ENCODE measurements around the gene PTGIR.
"Not testable (repeated sequence)": the region's sequence is repeated elsewhere in the genome, so short reads cannot be mapped to it uniquely, and the experiment has no call there.

PTGIR gene

GRCh38 chr19:46637224-46637623 lies 12.3 kb upstream of the PTGIR start:
- no peak for DNase-seq

DNA sequence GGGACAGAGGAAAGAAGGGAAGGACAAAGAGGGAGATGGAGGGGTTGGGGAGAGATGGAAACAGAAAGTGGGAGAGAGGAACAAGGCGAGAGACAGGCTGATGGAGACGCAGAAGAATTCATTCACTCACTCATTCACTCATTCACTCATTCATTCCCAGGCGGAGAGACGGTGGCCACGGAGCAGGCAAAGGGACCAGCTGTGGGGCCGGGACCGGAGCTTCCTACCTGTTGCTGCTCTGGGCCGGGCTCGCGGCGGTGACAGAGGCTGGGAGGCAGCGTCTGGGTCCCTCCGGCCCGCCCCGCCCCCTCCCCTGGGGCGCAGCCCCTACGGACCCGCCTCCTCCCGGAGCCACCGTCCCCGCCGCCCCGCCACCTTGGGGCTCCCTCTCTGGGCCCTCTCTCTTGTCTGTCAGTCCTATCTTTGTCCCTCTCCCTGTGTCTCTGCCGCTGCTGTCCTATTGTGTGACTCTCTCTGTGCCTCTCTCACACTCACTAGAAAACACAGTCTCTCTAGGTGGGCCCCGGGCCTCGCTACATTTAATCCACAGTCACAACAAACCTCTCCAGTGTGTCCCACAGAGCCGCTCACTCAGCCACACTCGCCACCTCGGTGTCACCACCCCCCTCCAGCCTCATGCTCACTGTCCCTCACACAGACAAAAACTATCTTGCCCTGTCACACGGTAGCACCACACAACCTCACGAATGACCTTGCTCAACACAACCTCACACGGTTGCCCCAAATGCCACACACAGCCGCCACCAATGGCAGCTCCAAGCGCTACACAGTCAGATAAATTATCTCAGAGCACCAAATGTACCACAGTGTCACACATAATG lies 11.3 kb upstream of the PTGIR start, which contains the start of gene GNG8:
Gene GNG8 (minus strand): TSS at position 283 of the 842 bp plus-strand sequence. CDS start 1,520 bp downstream, outside the sequence.
- DNase-seq: no peak

GRCh38 chr19:46634656-46635218 lies 9.8 kb upstream of the PTGIR start:
- DNase-seq: no peak

- no peak for DNase-seq
Observed at GRCh38 chr19:46634045-46634655, 9.3 kb upstream of the PTGIR start.

GRCh38 chr19:46633130-46633529 lies 8.2 kb upstream of the PTGIR start:
- DNase-seq: no peak

- DNase-seq: no peak
Observed at GRCh38 chr19:46631481-46631880, 6.6 kb upstream of the PTGIR start.

DNA sequence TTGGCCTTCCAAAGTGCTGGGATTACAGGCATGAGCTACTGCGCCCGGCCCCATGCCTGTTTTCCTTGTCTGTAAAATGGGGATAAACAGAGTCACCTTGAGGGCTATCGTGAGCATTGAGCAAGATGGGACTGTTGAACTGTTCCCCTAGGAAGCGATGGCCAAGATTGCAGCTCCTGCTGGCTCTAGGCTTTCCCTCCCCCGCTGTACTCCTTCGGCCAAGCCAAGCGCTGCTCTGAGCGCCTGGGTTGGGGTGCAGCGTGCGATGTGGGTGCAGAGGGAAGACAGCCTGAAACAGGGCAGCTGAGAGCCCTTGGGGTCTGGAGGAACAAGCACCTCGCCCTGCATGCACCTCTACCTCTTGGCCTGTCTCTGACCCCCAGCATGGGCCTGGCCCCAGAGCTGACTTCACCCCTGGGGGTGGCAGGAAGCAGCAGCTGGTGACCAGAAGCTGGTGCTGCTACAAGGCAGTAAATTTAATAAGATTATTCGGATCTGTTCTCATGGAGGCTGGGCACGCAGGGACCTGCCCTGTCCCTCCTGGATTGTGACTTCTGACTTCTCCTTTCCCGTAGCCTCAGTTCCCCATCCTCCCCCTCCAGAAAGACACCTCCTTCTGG lies 5.8 kb upstream of the PTGIR start:
- DNase-seq: no peak

GRCh38 chr19:46629546-46630025 lies 4.7 kb upstream of the PTGIR start:
- no peak for DNase-seq

- DNase-seq: not testable (repeated sequence)
Observed at GRCh38 chr19:46628970-46629369, 4.1 kb upstream of the PTGIR start.

DNA sequence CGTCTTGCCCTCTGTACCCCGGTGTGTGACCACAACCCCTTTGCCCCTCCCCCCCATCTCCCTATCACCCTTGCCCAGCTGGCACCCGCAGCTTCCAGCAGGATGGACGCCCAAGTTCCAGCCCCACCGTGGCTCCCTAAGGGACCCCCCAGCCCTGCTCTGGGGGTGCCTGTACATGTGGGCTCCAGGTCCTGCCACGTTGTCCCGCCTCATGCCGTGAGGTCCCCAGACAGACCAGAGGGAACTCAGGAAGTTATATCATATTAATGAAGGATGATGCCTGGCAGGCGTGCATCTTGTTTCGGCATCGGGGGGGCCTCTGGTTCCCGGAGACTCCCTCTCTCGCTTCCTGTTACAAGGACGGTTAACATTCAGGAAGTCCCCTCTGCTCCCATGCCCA lies 1.6 kb upstream of the PTGIR start:
- no peak for DNase-seq

DNA sequence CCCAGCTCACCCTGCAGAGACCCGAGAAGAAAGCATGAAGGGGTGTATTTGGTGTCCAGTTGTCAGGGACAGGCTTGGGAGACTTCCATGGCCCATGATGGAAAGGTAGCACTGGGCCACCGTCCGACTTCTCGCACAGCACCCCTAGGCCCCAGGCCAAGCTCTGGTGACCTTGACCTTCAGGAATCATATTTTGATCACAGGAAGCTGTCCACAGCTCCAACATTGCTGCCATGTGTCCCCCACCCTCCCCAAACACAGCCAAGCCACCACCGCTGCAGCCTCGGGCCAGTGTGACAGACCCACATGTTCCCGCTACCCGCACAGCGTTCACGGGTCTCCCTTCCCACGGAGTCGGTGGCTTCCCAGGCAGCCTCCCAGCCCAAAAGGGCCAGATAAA lies 842 bp upstream of the PTGIR start:
- DNase-seq: no peak

DNA sequence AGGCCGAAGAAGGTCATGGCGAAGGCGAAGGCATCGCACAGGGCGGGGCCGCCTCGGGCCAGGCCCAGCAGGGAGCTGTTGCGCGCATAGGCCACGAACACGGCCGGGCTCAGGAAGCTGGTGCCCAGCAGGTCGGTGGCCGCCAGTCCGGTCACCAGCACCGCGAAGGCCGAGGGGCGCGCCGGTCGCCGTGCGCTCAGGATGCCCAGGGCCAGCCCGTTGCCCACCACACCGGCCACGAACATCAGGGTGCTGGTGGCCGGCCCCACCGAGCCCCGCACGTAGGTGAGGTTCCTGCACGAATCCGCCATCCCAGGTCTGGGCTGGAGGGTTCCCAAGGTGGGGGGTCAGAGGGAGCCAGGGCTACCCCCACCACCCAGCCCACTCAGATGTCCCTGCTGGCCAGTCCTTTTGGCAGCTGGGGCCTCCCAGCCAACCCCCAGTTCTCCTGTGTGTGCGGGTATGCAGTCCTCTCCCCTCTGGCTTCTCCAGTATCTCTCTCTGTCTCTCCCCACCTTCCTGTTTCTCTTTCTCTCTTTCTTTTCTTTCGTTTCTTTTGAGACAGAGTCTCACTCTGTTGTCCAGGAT lies 880 bp downstream of the PTGIR start:
- no peak for DNase-seq

GRCh38 chr19:46622118-46622446 lies 2.8 kb downstream of the PTGIR start:
- DNase-seq: no peak

GRCh38 chr19:46621191-46622117 lies 3.4 kb downstream of the PTGIR start:
- DNase-seq: no peak

DNA sequence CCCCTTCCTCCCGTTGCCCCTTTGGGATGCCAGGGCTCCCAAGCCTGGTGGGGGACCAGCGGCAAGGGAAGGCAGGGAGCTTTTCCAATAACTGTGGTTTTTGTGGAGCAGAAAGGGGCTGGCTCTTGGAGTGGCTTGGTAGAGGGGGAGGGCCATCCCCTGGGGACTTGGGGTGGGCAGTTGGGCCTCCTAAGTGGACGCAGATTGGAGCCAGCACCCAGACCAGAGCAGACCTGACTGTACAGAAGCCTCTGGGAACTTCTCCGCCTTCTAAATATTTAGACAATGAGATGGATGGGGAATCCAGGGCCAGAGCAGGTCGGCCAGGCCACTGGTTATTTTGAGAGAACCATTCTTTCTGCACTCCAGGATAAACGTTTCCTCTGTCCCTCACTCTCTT lies 4.2 kb downstream of the PTGIR start:
- no peak for DNase-seq

- no peak for DNase-seq
Observed at GRCh38 chr19:46620267-46620666, 4.6 kb downstream of the PTGIR start.

- DNase-seq: no peak
Observed at GRCh38 chr19:46618670-46619231, 6.1 kb downstream of the PTGIR start.

DNA sequence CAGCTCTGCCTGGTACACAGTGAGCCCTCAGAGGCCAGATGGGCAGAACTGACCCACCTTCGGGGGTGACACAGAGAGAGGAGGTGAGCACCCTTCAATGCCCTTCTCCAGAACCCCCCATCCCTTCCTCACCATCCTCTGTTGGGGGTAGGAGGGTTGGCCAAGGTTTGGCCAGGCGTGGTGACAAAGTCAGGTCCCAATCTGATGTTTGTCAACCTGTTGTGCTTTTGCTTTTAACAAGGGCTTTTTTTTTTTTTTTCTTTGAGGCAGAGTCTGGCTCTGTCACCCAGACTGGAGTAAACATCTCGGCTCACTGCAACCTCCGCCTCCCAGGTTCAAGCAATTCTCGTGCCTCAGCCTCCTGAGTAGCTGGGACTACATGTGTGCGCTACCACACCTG lies 7.3 kb downstream of the PTGIR start:
- no peak for DNase-seq

- DNase-seq: peak in 1 of 2 experiments; percentile 10
Observed at GRCh38 chr19:46616631-46617322, 8.1 kb downstream of the PTGIR start.

DNA sequence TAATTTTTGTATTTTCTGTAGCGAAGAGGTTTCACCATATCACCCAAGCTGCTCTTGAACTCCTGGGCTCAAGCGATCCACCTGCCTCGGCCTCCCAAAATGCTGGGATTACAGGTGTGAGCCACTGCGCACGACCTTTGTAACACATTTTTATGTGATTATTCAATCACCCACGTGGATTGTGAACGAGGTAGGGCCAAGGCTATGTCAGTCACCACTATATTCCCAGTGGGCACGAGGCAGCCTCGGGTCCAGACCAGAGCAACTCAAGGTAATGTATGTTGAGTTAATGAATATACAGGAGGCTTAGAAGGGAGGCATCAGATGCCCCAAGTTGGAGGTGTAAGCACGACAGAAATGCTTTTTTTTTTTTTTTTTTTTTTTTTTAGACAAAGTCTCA lies 8.9 kb downstream of the PTGIR start:
- DNase-seq: no peak

DNA sequence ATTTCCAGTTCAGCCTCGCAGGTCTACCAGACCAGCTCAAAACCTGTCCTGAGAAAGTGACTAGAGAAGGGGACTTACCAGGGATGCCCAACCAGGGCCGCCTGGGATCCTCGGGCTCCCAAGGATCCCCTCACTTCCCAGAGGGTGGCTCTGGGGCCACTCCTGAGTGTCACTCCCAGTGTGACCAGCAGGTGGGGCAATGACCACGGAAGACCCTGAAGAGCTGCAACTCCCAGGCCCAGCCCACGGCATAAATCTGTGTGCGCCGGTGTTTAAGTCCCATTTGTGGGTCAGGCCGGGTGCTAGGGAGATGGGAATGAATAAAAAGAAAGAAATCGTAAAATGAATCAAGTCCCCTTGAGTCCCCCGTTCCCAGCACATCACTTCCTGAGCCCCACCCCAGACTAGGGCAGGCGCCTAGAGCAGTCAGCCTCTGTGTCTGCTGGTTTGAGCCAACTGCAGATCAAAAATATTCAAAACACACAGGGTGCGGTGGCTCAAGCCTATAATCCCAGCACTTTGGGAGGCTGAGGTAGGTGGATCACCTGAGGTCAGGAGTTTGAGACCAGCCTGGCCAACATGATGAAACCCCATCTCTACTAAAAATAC lies 10.7 kb downstream of the PTGIR start:
- peak in 1 of 2 experiments; percentile 45 for DNase-seq
